ENCODE results near the gene COG8.
"Not testable (repeated sequence)": the region's sequence is repeated elsewhere in the genome, so short reads cannot be mapped to it uniquely, and the experiment has no call there.

Gene COG8

DNA sequence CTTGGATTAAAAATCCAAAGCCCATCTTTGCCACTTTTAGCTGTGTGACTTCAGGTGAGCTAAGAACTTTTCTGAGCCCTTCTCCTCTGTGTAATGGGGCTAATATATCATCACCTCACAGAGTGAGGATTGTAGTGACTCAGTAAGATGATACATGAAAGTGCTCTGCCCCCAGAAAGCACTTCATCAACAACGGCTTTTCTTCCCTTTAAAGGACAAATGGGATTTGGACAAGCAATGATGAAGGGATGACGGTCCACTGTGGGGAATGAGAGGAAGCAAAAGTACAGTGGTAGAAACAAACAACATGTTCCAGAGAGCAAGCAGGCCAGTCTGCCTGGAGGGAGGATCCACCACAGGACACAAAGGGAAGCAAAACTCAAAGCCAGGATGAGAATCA, 26.5 kb upstream of the COG8 start:
- TF ChIP-seq, protein P1, sequence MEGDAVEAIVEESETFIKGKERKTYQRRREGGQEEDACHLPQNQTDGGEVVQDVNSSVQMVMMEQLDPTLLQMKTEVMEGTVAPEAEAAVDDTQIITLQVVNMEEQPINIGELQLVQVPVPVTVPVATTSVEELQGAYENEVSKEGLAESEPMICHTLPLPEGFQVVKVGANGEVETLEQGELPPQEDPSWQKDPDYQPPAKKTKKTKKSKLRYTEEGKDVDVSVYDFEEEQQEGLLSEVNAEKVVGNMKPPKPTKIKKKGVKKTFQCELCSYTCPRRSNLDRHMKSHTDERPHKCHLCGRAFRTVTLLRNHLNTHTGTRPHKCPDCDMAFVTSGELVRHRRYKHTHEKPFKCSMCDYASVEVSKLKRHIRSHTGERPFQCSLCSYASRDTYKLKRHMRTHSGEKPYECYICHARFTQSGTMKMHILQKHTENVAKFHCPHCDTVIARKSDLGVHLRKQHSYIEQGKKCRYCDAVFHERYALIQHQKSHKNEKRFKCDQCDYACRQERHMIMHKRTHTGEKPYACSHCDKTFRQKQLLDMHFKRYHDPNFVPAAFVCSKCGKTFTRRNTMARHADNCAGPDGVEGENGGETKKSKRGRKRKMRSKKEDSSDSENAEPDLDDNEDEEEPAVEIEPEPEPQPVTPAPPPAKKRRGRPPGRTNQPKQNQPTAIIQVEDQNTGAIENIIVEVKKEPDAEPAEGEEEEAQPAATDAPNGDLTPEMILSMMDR (IDR thresholded peaks at IDR 0.05; ENCODE audit: insufficient read depth, low read depth, low read length, missing control alignments) = no peak
- no peak for DNase-seq (ENCODE audit: low read depth)

DNA sequence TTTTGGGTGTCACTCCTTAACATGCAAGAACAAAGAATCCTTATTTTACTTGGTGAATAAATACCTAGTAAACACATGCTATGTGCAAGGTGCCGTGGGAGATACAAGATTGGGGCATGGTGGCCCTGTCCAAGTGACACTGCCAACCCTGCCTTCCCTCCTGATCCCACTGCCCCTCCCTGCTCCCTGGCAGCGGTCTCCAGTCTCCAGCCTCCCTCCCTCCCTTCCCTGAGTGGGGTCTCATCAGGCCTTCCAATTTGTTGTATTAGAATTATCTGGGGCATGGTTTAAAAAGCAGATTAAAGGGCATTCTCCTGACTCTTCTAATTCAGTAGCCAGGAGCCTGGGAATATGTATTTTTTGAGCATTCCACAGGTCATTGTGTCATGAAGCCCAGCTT, 24.7 kb upstream of the COG8 start:
- no peak for DNase-seq (ENCODE audit: low read depth)
- TF ChIP-seq, protein P1 (IDR thresholded peaks at IDR 0.05; ENCODE audit: insufficient read depth, low read depth, low read length, missing control alignments) = no peak
- no peak overlapping the region for H3K4me3 ChIP-seq (ENCODE audit: low read length)

More for the DNA sequence above, 26.5 kb upstream of the COG8 start:
- no peak overlapping the region for H3K4me3 ChIP-seq (ENCODE audit: low read length)

DNA sequence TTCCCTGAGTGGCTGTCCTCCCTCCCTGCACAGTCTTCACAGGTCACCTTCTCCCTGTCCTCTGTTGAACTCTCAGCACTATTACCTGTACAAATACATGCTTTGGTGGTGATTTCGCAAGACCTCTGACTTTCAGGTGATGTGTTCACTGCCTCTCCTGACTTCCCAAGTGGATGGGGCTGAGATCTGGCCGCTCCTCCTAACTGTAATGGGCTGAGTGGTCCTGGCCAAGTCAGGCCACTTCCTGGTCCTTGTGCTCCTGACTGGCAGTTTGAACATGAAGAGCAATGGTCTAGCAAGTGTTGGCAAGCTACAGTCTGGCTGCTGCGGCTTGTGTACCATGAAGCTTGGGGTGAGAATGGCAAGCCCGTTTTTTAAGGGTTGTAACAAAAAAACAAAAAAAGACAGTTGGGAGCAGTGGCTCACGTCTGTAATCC, 23.9 kb upstream of the COG8 start:
- TF ChIP-seq, protein P1 (IDR thresholded peaks at IDR 0.05; ENCODE audit: insufficient read depth, low read depth, low read length, missing control alignments) = no peak
- peak; percentile 66 for DNase-seq (ENCODE audit: low read depth)
- no peak overlapping the region for H3K4me3 ChIP-seq (ENCODE audit: low read length)

DNA sequence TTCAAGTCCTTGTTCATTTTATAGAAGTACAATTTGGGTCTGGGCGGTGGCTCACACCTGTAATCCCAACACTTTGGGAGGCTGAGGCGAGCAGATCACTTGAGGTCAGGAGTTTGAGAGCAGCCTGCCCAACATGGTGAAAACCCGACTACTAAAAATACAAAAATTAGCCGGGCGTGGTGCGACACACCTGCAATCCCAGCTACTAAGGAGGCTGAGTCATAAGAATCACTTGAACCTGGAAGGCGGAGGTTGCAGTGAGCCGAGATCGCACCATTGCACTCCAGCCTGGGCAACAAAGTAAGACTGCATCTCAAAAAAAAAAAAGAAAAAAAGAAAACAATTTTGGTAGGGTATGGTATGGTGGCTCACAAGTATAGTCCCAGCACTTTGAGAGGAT, 20.7 kb upstream of the COG8 start:
- H3K4me3 ChIP-seq (ENCODE audit: low read length) = not testable (repeated sequence)
- peak; percentile 35 for DNase-seq (ENCODE audit: low read depth)

DNA sequence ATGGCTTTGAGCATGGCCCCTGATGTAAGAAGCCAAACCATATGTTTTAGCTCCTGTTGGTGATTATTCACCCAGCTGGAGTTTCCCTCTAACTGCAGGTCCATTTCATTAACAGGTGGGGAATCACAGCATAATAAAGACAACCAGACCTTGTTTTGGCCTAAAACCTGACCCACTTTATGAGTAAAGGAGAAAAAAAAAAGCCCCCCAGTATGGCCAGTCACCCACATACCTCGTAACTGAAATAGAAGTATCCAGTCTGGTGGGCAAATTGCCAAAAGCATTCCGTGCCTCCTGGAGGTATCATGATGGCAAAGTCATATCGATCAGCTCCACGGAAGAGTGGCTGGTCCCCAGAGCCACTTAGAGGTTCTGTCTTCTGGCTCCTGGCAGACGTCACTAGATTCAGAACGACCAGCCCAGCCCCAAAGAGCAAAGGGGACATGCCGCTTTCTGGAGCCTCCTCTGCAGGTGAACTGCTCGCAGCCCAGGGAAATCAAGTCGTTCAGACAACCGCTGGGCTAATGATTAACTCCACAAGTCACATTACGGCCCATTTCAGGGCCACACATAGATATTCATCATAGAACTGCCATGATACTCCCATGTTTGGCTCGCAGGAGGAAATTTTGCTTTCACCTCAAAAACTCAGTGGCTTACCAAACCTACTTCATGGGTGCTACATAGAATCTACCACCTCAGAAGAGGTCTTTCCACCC, 12.1 kb upstream of the COG8 start, which contains the start of gene TMED6:
TMED6 (minus strand) TSS at position 478 of the 719 bp plus-strand sequence; CDS start at position 445, 33 bp downstream.
- H3K4me3 ChIP-seq (ENCODE audit: low read length) = no peak within 1 kb of the TSS
- TF ChIP-seq, protein P1 (IDR thresholded peaks at IDR 0.05; ENCODE audit: insufficient read depth, low read depth, low read length, missing control alignments) = no peak
- DNase-seq (ENCODE audit: low read depth) = no peak

DNA sequence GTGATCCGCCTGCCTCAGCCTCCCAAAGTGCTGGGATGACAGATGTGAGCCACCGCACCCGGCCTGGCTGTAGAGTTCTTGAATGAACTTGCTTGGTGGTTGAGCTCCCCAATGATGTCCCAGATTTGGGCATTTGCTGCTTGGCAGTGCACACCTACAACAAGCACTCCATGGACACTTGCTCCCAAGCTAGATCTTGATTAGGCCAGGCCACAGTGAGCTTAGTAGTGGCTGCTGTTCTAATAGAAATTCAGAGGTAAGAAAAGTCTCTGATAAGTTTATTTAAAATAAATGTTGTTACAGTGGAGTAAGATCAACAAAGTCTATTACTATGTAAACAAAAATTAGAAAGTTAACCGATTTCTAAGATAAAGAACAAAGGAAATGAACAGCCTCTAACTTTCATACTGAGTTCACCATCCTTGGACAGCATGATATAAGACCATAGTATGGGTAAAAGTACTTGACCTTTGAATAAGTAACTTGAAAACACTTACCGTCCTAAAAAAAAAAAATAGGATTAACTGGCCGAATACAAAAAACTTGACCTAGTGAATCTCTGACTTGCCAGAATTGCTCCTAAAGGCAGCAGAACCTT, 11.3 kb upstream of the COG8 start:
- TF ChIP-seq, protein P1 (IDR thresholded peaks at IDR 0.05; ENCODE audit: insufficient read depth, low read depth, low read length, missing control alignments) = no peak
- DNase-seq (ENCODE audit: low read depth) = no peak
- no peak overlapping the region for H3K4me3 ChIP-seq (ENCODE audit: low read length)

DNA sequence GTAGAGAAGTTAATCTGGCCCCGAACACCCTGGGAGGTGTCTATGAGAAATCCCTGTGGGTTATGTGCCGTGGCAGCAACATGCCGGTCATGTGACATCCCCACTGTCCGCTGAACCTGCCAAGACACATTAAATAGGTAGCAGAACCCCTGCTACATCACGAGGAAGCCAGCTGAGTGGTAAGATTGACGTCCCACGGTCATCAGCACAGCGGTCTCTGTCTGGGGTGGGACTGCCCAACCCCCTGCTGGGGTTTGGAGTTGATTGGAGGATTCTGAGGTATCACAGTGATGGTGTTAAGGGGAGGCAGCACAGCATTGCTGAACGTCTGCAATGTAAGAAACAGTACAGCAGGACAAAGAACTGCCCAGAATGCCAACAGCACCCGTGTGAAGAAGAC, 10.2 kb upstream of the COG8 start:
- DNase-seq (ENCODE audit: low read depth) = no peak
- TF ChIP-seq, protein P1 (IDR thresholded peaks at IDR 0.05; ENCODE audit: insufficient read depth, low read depth, low read length, missing control alignments) = no peak
- H3K4me3 ChIP-seq (ENCODE audit: low read length) = no peak overlapping the region

Data from epithelial cell of esophagus (primary cell).